HG02759 (cell line): ENCODE data around the gene ABCB8.
A peak's percentile ranks its signal among the peaks of the same experiment; 100 is the strongest.
"Not testable (repeated sequence)": the region's sequence is repeated elsewhere in the genome, so short reads cannot be mapped to it uniquely, and the experiment has no call there.

Experiments used
- ATAC-seq: cut with Tn5 transposase; IDR thresholded peaks from one replicate; pipeline ENCODE4 v1.9.1; 2021; ENCODE audit warnings: mild to moderate bottlenecking, moderate library complexity; ENCODE audit not compliant: unreplicated experiment

The ABCB8 gene

DNA sequence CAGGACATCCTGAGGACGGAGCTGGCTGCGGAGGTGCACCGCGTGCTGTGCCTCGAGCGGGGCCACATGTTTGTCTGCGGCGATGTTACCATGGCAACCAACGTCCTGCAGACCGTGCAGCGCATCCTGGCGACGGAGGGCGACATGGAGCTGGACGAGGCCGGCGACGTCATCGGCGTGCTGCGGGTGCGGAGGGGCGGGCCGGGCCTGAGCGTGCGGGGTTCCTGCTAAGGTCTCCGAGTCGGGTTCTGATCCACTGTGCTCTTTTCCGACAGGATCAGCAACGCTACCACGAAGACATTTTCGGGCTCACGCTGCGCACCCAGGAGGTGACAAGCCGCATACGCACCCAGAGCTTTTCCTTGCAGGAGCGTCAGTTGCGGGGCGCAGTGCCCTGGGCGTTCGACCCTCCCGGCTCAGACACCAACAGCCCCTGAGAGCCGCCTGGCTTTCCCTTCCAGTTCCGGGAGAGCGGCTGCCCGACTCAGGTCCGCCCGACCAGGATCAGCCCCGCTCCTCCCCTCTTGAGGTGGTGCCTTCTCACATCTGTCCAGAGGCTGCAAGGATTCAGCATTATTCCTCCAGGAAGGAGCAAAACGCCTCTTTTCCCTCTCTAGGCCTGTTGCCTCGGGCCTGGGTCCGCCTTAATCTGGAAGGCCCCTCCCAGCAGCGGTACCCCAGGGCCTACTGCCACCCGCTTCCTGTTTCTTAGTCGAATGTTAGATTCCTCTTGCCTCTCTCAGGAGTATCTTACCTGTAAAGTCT lies 14.3 kb upstream of the ABCB8 start:
- peak; percentile 42 for ATAC-seq

DNA sequence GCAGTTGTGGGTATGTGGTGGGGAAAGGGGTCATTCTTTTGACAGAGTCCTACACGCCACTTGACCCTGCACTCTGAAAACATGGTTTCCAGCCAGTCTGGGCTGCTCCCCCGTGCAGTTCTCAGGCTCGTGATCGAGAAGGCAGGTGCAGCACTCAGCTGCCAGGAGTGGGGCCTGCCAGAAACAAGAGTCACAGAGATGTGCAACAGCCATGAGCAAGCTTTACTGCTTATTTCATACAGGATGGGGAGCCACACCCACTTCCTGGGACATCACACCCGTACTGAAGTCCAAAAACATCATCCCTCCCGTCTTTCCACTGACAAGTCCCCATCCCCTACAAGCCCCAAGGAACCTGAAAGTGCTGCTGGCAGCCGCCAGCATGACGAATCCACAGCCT lies 13.3 kb upstream of the ABCB8 start:
- no peak for ATAC-seq

DNA sequence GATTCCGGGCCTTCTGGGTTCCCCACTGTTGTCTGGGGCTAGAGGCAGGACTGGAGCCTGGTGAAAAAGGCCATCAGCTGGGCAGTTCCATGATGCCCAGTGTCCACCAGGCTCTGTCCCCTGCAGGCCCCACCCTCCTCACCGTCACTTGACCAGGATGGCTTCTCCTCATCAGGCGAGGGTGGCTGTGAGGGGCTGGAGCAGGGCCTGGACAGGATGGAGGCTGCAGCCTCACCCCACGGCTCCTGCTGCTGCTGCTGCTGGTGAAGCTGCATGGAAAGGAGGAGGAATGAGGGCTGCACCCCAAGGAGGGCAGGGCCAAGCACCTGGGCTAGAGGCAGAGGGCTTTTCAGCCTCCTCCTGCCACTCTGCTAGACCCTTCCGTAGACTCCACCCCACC lies 12.3 kb upstream of the ABCB8 start:
- ATAC-seq: no peak

DNA sequence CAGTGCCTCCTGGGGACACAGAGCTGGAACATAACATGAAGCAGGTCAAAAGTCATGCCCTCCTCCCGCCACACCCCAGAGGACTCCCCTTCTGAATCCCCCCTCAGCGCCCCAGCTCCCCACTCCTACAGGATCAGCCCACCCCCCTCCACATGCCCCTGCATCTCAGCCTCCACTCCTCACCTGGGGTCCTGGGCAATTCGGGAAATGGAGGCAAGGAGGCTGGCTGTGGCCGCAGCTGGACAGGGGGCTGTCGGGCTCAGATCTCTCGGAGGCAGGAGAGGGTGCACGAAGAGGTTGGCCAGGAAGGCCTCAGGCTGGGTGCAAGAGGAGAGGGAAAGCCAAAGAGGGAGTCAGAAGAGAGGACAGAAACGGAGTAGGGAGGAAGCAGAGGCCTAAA lies 11.7 kb upstream of the ABCB8 start:
- ATAC-seq: no peak

DNA sequence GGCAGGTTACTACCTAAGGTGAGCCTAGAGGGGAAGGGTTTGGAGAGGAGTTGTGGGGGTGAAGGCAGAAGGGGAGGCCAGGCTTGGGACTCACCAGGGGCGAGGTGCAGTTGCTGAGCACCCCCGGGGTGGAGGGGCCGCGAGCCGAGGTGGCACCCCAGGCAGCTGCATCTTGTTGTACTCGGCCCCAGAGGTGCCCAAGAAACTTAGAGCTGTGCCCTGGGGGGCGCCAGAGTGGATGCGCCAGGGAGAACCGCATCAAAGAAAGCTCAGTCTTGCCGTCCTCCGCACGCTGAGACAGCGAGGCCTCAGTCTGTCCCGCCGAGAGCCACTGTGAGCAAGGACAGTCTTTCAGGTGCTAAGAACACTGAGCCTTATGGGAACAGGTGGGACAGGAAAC lies 11.3 kb upstream of the ABCB8 start:
- ATAC-seq: no peak

DNA sequence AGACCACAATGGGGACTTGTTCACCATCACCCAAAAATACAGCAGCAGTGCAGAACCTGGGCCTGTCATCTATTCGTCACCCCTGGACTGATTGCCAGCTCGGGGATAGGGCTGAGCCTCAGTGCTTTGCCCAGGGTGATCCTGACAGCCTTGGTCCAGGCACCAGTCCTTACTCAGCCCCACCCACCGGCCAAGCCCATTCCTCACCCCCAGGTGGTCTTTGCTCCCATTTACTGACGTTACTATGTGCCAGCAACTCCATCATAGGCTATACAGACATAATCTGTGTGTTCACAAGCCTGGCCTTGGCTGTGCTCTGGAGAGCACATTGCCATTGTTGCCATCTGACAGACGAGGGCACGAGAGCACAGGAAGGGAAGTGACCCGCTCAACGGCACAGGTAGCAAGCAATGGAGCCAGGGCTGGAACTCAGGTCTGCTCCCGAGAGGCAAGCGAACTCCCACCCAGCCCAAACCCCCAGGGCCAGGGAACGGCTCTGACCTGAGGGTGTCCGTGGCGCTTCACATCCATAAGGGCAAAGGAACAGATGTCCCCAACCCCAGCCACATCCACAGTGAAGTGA lies 10.8 kb upstream of the ABCB8 start:
- ATAC-seq: no peak

DNA sequence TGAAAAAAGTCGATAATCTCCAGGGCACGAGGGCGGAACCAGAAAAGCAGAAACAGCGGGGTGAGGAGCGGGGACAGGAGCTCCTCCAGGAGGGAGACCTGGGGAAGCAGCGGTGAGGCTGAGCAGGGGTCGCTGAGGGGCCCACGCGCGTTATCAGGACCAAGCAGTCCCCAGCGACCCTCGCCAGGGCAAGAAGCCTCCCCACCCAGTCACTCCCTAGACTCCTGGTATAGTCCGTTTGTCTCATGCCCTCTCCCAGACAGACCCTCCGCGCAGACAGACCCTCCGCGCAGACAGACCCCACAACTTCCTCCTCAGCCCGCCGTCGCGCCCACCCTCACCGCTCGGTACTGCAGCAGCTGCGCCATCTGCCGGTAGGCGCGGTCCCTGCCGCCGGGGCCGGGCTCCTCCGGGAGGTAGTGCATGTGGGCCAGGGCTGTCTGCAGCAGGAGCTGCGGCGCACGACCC lies 10.3 kb upstream of the ABCB8 start:
- peak; percentile 66 for ATAC-seq

DNA sequence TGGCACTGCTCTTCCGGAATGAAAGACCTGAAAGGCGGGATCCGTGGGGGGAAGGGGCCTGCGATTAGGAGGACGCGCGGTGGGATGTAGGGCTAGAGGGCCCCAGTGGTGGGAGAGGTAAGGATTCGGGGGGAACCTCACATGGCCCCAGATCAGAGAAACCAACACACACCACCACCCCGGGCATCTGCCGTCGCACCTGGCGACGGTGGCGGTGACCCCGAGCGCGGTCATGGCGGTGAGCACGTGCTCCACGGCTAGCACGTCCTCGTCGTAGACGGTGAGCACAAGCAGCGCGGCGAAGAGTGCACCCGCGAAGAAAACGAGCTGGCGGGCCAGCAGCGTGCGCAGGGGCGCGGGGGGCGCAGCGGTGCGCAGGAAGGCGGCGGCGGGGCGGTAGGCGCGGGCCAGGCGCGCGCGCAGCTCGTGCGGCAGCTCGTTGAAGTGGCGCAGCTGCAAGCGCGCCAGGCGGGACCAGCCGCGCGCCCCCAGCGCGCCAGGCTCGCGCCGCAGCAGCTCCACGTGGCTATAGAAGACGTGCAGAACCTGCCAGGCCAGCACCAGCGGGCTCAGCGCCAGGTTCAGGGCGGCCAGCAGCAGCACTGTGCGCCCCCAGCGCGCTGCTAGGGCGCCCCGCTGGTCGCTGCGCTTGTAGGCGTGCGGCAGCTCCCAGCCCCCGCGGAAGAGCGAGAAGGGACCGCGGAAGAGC lies 9.7 kb upstream of the ABCB8 start:
- ATAC-seq: no peak

DNA sequence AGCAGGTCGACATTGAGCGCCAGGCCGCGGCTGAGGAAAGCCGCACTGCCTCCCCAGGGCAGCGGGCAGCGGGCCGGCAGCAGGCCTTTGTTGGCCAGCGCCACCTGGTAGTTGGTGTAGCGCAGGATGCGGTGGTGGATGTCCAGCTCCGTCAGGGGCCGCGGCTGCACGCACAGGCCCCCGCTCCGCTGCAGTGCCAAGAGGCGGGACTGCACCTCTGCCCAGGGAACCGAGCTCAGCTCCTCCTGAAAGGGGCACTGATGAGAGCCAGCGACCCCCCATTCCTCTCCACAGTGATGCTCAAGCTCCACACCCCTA lies 9.2 kb upstream of the ABCB8 start:
- ATAC-seq: no peak

DNA sequence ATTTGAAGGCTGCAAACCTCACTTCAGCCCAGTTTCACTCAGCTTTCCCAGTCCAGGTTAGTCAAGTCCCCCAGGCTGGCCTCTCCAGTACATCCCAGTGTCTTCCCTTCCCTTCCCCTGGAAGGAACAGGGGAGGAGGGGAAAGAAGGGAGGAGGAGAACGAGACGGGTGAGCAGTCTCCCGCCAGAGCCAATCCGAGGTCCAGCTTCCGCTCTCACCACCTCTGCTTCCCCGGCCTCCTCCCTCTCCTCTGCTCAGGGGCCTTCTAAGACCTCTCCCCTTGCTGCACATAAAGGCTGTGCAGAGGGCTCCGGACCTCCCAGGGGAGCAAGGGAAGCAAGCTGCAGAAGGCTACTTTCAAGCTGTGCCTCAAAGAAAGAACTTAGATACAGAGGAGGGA lies 8.0 kb upstream of the ABCB8 start:
- no peak for ATAC-seq

DNA sequence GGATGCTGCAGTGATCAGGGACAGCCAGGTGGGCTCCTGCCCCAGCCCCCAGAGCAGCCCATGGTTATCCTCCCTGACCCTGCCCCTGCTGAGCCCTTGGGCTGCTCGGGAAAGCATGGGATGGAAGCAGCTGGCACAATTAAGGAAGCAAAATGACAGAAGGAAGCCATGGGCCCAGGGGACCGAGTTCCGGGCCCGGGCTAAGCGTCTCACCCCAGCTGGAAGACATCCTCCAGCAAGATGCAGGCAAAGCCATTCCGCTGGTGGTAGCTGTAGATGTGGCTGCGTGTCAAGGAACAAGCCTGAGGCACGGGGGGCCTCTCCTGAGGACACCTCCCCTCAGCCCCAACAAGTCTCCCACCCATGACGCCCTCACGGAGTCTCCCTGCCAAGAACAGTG lies 5.0 kb upstream of the ABCB8 start:
- ATAC-seq: no peak

DNA sequence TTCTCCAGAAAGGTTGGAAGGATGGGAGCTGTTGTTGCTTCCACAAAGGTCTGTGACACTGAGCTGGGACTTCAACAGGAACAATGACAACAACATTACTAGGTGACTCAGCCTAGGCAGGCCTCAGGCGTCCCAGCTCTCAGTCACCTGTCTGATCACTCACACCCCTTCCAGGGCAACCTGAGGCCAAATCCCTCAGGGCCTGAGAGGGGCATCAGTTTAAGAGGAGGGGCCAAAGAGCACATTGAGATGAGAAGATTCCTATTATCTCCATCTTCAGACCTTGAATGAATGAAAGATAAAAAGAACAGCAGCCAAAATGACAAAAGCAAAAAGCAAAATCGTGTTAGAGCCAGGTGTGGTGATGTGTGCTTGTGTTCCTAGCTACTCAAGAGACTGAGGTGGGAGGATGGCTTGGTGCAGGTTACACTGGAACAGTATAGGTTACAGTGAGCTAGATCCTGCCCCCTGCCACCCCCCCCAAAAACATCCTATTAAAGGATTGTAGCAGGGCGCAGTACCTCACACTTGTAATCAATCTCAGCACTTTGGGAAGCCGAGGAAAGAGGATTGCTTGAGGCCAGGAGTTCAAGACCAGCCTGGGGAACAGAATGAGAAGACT lies 3.7 kb upstream of the ABCB8 start, which contains the start of gene ATG9B:
ATG9B (minus strand) TSS at position 60 of the 622 bp plus-strand sequence. CDS start 71 bp downstream, outside the sequence.
- no peak for ATAC-seq

DNA sequence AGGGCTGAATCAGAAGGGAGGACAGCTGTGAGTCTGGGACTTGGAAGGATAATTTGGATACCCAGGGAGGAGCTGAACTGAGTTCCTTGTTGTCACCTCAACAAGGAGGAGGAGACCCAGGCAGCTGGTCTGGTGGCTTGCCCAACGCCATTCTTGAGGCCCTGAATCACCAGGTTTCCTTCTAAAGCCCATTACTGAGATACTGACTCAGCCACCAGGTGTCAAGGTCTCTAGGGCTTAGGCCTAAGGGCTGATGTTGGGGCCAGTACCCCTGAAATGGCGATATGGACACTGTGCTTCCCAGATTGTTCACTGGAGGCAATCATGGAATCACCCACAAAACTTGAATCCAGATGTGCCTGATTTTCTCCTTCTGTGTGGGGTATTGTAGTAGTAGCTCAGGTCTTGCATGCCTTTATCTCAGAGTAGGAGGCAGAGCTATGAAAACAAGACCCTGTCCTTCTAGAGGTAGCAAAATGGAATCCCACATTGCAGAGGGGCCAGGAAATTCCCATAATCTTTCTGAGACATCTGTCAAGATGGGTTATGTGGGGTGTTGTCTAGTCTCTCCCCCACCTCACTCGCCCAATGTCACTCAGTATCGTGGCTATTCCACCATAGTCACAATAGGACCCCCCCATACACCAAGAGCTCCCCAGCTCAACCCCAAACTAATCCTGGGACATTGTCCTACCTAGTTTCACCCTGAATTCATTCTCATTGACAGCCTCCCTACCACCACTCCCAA lies 2.2 kb upstream of the ABCB8 start:
- ATAC-seq: no peak

DNA sequence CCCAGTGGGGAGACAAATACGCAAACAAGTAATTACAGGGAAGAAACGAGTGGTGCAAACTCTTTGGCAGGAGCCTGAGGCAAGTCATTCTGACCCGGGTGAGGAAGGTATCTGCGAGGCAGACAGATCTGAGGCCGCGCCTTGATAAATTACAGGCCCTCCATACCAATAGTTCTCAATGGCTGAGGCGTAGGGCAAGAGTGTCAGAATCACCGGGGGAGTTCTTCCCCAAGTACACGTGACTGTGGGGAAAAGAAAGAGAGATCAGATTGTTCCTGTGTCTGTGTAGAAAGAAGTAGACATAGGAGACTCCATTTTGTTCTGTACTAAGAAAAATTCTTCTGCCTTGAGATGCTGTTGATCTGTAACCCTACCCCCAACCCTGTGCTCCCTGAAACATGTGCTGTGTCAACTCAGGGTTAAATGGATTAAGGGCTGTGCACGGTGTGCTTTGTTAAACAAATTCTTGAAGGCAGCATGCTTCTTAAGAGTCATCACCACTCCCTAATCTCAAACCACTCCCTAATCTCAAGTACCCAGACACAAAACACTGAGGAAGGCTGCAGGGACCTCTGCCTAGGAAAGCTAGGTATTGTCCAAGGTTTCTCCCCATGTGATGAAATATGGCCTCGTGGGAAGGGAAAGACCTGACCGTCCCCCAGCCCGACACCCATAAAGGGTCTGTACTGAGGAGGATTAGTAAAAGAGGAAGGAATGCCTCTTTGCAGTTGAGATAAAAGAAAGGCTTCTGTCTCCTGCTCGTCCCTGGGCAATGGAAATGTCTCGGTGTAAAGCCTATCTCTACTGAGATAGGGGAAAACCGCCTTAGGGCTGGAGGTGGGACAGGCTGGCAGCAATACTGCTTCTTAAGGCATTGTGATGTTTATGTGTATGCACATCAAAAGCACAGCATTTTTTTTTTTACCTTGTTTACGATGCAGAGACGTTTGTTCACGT lies 1.2 kb upstream of the ABCB8 start:
- not testable (repeated sequence) for ATAC-seq

DNA sequence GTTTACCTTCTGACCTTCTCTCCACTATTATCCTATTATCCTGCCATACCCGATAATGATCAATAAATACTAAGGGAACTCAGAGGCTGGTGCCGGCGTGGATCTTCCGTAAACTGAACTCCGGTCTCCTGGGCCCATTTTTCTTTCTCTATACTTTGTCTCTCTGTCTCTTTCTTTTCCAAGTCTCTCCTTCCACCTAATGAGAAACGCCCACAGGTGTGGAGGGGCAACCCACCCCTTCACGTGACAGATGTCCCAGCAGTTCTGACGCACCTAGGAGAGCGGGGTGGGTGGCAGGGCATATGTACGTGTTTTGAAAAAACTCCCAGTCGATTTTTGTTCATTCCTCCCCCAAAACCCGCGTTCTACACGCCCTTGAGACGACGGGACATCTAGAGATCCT lies 521 bp upstream of the ABCB8 start:
- peak; percentile 1 for ATAC-seq

DNA sequence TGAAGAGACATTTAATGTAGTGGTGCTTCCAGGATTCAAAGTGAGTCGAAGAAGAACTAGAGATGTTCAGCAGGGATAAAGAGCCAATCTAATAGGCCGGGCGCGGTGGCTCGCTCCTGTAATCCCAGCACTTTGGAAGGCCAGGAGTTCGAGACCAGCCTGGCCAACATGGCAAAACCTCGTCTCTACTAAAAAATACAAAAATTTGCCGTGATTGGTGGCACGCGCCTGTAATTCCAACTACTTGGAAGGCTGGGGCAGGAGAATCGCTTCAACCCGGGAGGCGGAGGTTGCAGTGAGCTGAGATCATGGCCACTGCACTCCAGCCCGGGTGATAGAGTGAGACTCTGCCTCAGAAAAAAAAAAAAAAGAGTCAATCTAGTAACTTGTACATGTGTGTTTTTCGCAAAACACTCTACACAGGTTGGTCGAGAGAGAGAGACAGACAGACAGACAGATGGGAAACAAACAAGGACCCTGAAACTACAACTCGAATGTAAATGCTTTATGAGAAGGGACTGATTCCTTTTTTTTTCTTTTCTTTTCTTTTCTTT lies 775 bp downstream of the ABCB8 start:
- ATAC-seq: no peak

DNA sequence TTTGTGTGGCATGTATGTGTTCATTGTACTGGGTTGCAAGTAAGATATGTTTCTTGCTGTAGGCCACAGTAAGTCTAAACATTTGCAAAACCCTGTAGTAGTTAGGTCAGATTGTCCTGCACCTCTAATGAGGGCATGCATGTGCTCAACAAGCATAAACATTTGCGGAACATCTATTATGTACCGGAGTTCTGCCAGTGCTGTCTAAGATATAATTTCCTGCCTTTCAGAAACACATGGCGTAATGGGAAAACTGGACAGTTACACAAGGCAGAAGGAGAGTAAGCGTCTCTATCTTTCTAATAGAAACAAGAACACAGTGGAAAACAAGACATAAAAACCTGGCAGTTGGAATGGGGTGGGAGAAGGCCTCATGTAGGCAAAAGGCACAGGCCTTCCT lies 2.8 kb downstream of the ABCB8 start:
- no peak for ATAC-seq

DNA sequence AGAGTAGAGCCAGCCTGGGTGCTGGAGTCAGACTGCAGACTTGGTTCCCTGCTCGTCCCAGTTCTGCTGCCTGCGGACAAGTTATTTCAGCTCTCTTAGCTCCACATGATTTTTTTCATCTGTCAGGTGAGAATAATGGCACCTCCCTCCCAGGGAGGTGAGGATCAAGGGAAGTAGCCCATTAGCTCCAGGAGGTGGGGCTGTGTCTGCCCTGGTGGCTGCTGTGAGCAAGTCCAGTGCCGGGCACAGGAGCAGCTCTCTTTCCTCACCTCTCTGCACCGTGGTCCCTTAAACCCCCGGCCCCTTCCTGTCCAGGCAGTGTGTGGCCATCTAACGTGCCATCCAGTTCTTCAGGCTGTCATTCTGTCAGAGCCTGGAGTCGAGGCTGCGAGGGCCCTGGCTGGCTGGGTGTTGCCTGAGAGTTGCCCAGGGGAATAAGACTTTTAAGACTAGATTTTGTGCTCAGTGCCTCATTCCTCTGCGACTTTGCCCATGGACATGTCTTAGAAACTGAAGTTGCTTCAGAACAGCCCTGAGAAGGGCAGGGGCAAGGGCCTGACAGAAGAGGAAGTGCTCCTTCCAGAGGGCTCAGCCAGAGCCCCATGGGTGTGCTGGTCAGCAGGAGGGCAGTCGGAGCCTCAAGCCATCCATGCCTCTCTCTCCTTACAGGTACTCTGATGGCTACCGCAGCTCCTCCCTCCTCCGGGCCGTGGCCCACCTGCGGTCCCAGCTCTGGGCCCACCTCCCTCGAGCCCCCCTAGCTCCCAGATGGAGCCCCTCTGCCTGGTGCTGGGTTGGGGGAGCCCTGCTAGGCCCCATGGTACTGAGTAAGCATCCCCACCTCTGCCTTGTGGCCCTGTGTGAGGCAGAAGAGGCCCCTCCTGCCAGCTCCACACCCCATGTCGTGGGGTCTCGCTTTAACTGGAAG lies 5.0 kb downstream of the ABCB8 start:
- ATAC-seq: no peak

DNA sequence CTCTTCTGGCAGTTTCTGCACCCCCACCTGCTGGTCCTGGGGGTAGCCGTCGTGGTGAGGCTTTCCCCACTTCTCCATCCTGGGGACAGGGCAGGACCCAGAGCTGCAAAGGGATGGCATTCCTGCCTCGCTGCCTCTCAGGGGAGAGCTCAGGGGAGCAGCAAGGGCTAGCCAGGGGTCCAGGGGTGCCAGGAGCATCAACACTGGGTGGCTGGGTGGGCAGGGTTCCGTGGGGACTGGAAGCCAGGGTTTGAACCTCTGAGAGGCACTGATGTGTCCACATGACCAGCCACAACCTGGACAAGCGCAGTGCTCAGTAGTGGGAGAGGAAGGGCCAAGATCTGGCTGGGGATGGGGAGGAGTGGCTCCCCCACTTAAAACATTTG lies 5.6 kb downstream of the ABCB8 start:
- no peak for ATAC-seq
